Superior temporal gyrus (tissue), 1 donor: ENCODE results near the gene NKX6-1.

Experiments
- DNase-seq: peaks from one replicate; pipeline ENCODE4 v3.0.0-alpha.2; 2016; ENCODE audit errors: extremely low spot score

NKX6-1 gene

GRCh38 chr4:84498935-84499623 is at the start of gene NKX6-1:
Gene NKX6-1 (minus strand): TSS chr4:84499292. CDS start chr4:84498228, 1,064 bp downstream.
- DNase-seq, result no peak

GRCh38 chr4:84547211-84547610 is 48.1 kb upstream of the NKX6-1 start:
- no peak for DNase-seq

- DNase-seq, result no peak
Measured at GRCh38 chr4:84545093-84545492, 46.0 kb upstream of the NKX6-1 start.

GRCh38 chr4:84535901-84536300 is 36.8 kb upstream of the NKX6-1 start:
- no peak for DNase-seq

GRCh38 chr4:84531689-84532088 is 32.6 kb upstream of the NKX6-1 start:
- DNase-seq, result no peak

- DNase-seq, result no peak
Measured at GRCh38 chr4:84530871-84531270, 31.8 kb upstream of the NKX6-1 start.

- no peak for DNase-seq
Measured at GRCh38 chr4:84530454-84530853, 31.4 kb upstream of the NKX6-1 start.

- DNase-seq, result peak; percentile 73
Measured at GRCh38 chr4:84529169-84529751, 30.2 kb upstream of the NKX6-1 start.

GRCh38 chr4:84527391-84527790 is 28.3 kb upstream of the NKX6-1 start:
- DNase-seq, result no peak

GRCh38 chr4:84515075-84515474 is 16.0 kb upstream of the NKX6-1 start:
- no peak for DNase-seq

GRCh38 chr4:84512277-84512676 is 13.2 kb upstream of the NKX6-1 start:
- no peak for DNase-seq

GRCh38 chr4:84511703-84512102 is 12.6 kb upstream of the NKX6-1 start:
- DNase-seq, result no peak

GRCh38 chr4:84507941-84508340 is 8.8 kb upstream of the NKX6-1 start:
- no peak for DNase-seq

- no peak for DNase-seq
Measured at GRCh38 chr4:84504821-84505220, 5.7 kb upstream of the NKX6-1 start.

- peak; percentile 89 for DNase-seq
Measured at GRCh38 chr4:84503495-84504437, 4.7 kb upstream of the NKX6-1 start.

GRCh38 chr4:84502955-84503373 is 3.9 kb upstream of the NKX6-1 start:
- no peak for DNase-seq

- no peak for DNase-seq
Measured at GRCh38 chr4:84502333-84502954, 3.4 kb upstream of the NKX6-1 start.

GRCh38 chr4:84501721-84502267 is 2.7 kb upstream of the NKX6-1 start:
- DNase-seq, result no peak

- no peak for DNase-seq
Measured at GRCh38 chr4:84501202-84501503, 2.1 kb upstream of the NKX6-1 start.

- DNase-seq, result no peak
Measured at GRCh38 chr4:84500386-84501201, 1.5 kb upstream of the NKX6-1 start.

- no peak for DNase-seq
Measured at GRCh38 chr4:84499624-84499982, 511 bp upstream of the NKX6-1 start.
